GM19328 (cell line): ENCODE results near the gene MEGF6.

Experiments used
- ATAC-seq: cut with Tn5 transposase; IDR thresholded peaks from one replicate; pipeline ENCODE4 v1.9.1; 2021; ENCODE audit warnings: mild to moderate bottlenecking, moderate library complexity; ENCODE audit not compliant: unreplicated experiment

The MEGF6 gene

DNA sequence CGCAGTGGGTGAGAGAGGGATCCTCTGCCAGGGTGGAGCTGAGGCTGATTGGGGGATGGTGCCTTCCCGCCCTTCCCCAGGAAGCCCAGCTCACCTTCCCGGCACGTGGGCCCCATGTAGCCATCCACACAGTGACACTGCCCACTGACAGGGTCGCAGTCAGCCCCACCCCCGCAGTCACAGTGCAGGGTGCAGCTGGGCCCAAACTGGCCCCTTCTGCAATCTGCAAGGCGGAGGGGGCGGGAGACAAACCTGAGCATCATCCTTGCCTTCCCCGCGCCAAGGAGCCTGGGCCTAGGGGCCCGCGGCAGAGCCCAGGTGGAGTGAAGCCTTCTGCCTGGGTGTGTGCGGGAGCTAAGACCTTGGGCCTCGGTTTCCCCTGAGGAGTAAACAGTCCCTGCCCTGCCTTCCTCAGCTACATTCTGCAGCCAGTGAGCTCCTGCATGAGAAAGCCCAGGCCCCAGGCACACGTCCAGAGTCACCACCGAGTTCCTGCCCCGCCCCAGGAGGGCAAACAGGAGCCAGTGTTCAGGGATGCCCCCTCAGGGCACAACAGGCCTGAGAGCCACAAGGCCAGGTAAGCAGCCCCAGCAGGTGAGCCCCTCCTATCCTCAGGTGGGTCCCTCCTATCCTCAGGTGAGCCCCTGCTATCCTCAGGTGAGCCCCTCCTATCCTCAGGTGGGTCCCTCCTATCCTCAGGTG lies 118.6 kb downstream of the MEGF6 start:
- ATAC-seq, result no peak

DNA sequence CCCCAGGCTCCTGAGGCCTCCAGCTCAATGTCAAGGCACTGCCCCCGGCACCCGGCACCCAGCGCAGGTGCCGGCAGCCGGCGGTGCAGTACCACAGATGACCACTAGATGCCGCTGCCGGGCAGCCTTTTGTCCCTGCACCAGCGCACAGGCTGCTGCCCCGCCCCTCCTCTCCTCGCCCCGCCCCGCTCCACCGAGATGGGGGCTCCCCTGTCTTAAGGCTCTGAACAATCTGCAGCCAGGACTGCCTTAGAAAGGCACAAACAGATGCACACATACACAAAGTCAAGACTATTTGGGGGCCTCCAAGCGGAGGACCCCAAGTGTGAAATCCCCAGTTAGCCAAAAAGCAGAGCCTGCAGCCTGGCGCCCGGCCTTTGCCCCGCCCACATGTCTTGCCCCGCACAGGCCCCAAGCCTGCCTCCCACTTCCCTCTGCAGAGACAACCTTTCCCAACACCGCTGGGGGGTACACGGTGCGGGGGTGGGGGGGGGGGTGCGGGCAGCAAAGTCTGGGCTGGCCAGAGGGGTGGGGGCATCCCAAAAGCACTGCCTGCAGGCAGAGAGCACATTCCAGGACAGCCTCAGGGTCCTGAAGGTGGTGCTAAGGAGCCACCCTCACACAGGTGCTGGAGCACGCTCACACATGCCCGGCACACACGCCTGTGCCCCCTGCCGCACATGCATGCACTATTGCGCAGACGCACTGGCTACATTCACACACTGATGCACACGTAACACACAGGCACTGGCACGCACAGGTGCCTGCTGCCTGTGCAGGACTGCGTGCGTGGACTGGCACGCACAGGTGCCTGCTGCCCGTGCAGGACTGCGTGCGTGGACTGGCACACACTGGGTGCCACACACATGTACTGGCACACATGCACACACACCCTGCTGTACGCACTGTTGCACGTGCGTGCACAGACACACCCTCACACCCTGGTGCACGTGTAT lies 119.7 kb downstream of the MEGF6 start:
- no peak for ATAC-seq

DNA sequence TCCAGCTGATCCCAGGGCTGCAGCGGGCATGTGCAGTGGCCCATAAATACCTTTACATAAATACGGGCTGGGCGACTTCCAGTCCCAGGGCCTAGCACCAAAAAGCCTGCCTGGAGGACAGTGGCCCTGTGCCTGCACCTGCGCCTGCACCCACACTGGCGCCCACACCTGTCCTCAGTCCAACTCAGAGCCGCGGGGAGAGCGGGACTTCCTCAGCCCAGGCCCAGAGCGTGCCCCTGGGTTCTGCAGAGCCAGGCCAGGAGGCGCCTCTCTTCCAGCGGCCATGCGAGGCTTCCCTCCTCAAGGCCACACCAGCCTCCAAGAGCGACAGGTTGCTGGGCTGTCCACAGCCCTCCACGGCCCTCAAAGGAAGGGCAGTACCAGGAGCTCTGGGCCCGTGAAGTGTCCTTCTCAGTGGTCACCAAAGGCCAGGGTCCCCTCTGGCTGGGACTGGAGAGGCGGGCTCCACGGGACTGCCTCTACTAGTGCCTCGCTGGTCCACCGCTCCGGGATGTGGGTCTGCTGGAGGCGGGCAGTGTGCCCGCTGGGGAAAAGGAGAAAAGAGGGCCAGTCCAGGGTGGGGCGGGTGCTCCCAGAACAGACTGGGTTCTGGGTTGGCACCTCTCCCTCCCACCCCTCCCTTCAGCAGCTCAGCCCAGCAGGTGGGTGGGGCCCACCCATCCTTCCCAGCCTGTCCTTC lies 121.1 kb downstream of the MEGF6 start:
- ATAC-seq, result no peak

DNA sequence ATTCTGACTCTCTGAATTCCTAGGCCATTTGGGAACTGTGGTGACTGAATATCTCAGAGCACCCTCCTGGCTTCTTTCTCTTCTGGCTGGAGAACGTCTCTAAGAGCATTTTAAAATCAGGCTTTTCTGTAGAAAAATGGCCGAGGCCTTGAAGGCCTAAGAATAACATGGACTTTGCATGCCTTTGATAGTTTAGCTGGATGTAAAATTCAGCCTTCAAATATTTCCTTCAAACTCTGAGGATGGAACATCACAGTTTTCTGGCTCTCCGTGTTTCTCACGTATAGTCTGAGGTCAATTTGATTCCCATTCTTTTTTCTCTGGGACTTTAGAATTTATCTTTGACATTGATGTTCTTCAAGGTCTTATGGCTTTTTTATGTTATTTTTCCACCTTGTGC lies 122.9 kb downstream of the MEGF6 start:
- no peak for ATAC-seq

DNA sequence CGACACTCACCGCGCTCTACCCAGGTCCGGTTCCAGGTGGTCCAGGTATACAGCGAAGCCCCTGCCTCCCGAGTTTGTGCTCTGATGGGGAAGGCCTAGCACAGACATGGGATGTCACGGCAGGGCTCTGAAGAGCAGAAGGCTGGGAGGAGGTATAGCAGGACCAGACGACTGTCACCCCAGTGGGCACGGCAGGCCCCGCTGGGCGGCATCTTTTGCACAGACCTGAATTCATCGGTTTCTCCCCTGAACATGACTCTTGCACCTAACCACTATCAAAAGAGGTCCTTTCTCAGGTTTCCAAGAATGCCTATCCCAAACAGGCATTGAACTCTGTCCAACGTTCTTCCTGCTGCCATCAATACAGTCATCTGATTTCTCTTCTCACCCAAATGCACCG lies 126.3 kb downstream of the MEGF6 start:
- ATAC-seq, result no peak

DNA sequence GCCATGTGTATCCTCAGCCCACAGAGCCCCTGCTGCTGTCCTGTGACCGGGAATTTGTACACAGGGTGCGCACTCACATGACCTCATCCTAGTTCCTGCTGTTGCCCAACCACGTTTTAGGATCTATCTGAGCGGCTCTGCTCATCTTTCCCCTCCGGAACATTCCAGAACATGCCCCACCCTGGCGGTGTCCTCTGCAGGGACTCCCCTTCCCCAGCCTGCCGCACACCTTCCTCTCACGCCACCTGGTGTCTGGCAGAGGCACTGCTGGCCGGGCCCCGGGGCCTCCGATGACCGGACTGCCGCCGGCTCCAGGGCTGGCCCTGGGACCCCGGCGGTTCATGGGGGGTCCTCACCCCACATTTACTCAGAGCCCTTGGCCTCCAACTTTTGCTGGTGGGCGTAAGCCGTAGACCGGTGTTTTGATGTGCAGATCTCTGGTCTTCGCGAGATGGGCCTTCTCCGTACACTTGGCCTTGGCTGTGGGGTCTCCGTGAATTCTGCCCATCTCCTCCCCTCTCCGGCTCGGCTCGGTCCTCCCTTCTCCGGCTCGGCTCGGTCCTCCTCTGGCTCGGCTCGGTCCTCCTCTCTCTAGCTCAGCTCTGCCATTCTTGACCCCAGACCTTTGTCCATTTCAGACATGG lies 127.4 kb downstream of the MEGF6 start:
- ATAC-seq, result no peak

DNA sequence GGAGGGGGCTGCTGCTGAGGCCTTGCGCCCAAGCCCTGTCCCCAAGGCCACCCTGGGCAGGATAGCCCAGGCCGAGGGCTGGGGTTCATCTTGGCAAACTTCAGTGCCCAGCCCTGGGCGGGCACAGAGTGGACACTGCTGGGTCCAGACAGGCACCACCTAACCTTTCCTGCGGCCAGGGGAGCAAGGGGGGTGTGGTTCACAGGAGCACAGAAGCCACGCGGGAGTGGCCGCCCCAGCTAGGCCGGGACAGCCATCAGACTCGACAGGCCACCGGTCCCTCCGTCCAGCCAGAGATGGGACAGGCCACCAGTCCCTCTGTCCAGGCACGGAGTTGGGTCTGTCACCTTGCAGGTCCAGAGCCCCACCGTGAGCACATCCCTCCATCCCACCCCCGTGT lies 127.9 kb downstream of the MEGF6 start:
- no peak for ATAC-seq

DNA sequence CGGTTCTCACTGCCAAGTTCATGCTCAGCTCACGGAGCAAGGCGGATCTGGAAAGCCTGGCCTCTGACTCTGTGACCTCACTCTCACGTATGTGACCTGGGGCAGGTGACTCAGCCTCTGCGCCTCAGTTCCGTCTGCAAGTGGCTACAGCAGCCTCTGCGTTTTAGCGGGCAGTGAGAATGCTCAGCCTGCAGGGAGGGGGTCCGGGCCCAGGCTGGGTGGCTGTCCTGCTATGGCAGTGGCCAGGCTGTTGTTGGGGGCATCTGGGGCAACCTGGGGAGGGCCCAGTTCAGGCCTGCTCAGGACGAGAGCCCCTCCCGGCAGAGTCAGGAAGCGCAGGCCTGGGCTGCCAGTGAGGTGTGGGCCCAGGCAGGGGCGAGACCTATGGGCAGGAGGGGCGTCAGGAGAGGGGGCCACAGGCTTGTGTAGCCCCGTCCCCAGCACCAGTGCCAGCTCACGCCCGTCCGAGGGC lies 128.9 kb downstream of the MEGF6 start:
- ATAC-seq, result no peak

DNA sequence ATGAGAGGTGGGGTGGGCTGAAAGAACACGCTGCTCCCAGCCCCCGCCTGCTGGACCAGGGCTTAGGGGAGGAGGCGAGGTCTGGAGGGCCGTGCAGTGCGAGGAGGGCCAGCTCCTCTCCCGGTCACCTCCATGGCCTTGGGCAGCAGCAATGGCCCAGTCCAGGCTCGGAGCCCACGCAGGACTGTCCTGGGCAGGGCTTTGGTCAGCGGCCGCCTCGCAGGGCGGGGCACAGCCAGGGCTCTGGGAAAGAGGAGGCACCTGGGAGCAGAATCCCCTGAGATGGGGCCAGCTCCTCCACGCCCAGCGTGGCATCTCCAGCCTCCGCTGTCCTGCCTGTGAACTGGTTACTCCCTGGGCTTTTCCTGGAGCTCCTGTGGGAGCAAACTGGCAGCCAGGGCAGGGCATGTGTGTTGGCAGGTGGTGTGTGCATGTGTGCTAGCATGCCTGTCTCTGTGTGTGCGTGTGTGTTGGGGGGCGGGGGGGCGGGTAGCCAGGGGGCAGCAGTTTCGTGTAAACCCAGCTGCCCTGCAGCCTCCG lies 129.4 kb downstream of the MEGF6 start:
- no peak for ATAC-seq

DNA sequence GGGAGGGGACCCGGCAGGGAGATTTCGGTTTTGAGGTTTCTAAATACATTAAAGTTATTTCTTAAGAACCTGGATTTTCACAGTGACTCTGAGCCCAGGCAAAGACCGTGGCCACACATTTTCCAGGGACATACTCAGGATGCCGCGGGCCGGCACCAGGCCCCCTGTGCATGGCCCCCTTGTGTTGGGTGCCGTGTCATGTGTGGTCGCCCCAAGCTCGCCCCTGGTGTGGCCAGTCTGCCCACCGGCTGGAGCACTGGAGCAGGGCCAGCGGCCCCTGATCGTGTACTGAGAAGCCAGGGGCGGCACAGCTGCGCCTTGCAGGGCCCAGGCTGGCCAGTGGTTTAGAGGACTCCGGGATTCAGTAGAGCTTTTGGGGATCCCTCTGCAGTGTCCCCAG lies 130.3 kb downstream of the MEGF6 start:
- no peak for ATAC-seq

DNA sequence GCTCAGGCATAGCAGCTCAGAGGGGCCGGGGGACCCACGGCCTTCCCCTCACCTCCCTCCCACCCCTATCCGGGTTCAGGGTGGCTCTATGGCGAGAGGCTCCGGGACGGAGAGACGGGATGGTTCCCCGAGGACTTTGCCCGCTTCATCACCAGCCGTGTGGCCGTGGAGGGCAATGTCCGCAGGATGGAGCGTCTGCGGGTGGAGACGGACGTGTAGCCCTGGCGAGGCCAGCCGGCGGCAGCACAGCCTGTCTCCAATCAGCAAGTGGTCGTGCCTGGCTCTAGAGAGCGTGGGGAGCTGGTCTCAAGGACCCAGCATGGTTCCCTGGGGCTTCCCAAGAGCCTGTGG lies 131.0 kb downstream of the MEGF6 start:
- no peak for ATAC-seq

DNA sequence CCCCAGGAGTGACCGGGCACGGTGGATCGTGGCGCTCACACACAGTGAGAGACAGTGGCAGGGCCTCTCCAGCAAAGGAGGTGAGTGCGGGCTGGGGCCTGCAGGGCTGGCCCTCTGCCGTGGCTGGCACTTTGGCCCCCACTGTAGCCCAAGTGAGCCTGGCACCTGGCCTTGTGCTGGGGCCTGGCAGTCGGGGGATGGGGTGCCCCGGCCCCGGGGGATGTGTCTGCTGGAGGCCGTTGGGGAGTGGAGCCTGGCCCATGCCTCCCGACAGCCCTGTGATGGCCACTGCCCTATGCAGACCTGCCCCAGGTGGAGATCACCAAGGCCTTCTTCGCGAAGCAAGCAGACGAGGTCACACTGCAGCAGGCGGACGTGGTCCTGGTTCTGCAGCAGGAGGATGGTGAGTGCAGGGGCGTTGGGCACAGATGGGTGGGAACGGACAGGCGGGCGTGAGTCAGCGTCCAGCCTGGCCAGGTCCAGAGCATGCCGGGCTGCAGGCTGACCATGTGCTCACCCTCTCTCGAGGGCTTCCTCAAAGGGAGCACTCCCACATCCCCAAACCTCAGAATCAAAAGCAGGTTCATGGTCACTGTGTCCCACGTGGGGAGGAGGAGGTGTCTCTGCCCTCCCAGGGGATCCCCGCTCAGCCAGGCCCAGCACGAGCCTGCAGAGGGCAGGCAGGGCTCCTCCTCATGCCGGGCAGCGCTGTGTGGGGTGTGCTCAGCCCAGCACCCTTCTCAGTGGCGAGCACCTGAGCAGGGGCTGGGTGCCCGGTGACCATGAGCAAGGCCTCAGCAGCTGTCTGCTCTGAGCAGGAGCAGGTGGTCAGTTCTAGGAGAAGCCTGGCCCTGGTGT lies 131.6 kb downstream of the MEGF6 start:
- ATAC-seq, result no peak

DNA sequence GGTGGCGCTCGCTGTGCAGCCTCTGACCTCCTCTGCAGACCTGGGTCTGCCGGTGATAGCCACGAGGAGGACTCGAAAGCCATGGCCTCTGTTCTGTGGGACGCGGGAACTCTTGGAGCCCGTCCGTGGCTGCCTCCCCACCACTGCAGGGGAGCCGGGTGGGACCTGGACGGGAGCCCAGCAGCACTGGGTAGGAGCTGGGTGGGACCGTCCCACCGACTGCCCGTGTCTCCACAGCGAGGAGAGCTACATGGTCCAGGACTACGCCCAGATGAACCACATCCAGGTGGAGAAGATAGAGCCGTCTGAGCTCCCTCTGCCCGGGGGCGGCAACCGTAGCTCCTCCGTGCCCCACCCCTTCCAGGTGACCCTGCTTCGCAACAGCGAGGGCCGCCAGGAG lies 133.1 kb downstream of the MEGF6 start:
- ATAC-seq, result no peak

DNA sequence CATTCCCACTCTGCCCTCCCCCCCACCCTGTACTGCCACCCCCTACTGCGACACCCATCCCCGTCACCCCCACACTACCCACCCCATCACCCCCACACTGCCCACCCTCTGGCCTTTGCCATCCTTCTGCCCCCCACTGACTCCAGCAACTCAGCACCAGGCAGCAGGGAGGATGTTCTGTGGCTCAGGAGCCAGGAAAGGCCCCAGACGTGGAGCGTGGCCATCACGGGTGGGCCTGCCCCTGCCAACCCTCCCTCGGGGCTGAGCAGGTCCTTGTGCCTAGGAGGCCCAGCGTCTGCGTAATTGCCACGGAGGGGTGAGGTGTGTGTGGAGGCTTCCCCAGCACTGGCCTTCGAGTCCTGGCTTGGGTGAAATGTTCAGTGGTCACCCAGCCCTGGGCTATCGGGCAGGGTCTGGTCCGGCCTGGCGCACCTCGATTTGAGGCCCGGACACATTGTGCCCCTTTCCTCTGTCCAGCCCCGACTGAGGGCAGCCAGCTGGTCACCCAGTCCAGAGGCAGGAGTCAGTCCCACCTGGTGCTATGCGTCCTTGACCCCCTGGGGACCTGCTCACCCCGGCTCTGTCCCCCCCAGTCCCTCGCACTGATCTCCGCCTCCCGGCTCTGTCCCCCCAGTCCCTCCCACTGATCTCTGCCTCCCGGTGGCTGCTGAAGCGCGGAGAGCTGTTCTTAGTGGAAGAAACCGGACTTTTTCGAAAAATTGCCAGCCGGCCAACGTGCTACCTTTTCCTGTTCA lies 133.9 kb downstream of the MEGF6 start:
- no peak for ATAC-seq

DNA sequence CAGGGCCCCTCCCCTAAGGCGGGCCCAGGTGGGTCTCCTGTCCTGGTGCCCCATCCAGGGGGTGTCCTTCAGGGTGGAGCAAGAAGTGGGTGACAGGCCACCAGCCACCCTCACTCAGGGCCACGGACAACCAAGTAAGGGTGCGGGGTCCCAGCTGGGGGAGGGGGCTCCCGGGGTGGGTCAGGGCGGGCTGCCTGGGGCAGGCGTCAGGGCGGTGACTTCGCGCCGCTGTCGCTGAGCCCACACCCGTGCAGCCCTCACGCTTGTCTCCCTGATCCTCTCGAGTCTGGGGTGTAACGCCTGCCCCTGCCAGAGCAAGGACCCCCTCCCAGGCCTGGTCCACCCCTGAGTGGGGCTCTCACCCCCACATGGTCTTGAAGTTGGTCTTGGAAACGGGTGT lies 134.6 kb downstream of the MEGF6 start:
- no peak for ATAC-seq

DNA sequence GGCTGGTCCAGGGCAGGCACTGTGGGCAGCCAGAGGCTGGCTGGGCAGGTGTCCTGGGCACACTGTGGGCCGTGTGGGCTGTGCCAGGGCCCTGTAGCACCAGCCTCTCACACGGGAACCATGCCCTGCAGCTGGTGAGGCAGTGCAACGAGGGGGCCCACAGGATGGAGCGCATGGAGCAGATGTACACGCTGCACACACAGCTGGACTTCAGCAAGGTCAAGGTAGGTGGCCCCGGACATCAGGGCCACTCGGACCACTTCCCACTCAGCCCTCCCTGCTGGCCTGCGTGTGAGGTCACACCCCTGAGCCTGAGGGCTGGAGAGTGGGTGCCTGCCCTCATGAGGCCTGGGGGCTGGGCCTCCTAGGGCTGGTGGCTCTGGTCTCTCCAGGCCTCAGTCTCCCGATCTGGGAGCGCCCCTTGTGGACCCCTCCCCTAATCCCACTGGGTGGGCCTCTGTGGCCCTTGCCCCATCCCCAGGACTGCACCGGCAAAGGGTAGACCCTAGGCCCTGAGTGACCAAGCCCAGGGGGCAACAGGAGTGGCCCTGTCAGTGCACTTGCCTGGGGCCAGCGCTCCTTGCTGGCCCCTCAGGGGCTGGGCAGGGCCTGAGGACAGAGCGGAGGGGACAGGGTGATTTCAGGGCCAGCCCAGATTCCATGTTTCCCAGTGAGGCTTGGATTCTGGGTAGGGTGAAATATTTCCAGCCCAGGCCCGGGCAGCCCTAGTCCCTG lies 135.3 kb downstream of the MEGF6 start:
- ATAC-seq, result no peak

DNA sequence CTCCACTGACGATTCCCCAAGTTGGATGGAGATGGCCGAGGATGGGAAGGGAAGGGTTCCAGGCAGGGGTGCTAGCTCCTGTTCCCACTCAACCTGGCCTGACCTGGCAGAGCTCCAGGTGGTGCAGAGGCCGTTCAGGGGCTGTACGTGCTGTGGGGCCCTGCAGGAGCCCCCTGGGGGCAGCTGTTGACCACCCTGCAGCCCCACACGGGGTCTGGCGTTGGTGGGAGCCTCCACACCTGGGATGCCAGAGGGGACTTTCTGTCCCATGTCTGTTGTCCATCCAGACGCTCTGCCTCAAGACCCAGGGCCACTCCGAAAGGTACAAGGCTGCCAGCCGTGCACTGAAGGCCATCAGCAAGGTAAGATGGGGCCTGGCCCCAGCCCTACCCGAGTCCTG lies 136.9 kb downstream of the MEGF6 start:
- ATAC-seq, result no peak

DNA sequence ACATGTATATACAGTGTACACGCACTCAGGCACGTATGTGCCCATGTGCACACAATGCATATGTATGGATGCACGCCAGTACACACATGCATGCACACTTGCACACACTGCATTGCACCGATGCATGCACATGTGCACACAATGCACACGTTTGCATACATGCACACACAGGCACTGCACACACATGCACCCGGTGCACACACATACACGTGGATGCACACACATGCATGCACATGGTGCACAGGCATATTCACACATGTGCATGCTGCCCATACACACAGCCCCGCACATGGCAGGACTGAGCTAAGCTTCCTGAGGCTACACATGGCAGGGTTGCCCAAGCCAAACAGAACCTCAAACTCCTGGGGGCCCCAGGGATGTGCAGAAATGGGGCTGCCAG lies 137.3 kb downstream of the MEGF6 start:
- no peak for ATAC-seq
